OCI-LY7 (cell line): ENCODE measurements around the gene ARL4D. TPM values are rescaled to one million over a fixed set of nuclear protein-coding genes. Genes with fewer than 3 reads are reported as not detected.

ENCODE experiments used
- BruUV-seq: library from RNA; stranded (reverse); fragments of 400-500 nt; replicated peaks from 2 replicates; lab custom pipeline; 2021; lab: Mats Ljungman, UMichigan
- CTCF ChIA-PET: fragments of 300-600 bp; sonication (Branson Sonifier 250); formaldehyde crosslinking; loops from one replicate; lab custom pipeline; 2022; ENCODE audit warnings: antibody characterized with exemption; ENCODE audit not compliant: unreplicated experiment; lab: Charles Lee
- POLR2A ChIA-PET: fragments of 300-600 bp; sonication (Branson Sonifier 250); formaldehyde crosslinking; loops from one replicate; lab custom pipeline; 2022; ENCODE audit warnings: antibody characterized with exemption; lab: Charles Lee
- DNase-seq: peaks from one replicate; pipeline ENCODE4 v3.0.0-alpha.2; 2015; ENCODE audit warnings: low spot score
- H2AFZ ChIP-seq: fragments of 200-600 bp; sonication (generic), shearing (Covaris generic); 2 replicates; pipeline ENCODE4 v1.6.1; 2014; ENCODE audit warnings: mild to moderate bottlenecking, antibody characterized with exemption, low read length, moderate library complexity
- H3K27ac ChIP-seq: fragments of 200-600 bp; sonication (generic); 2 replicates; pipeline ENCODE4 v1.5.1; 2014; ENCODE audit warnings: mixed run types, low read depth, mild to moderate bottlenecking, moderate library complexity, low read length, inconsistent platforms; ENCODE audit not compliant: poor library complexity, severe bottlenecking
- H3K36me3 ChIP-seq: fragments of 200-600 bp; sonication (generic); 2 replicates; pipeline ENCODE4 v1.6.1; 2014; ENCODE audit warnings: mild to moderate bottlenecking, antibody characterized with exemption, low read length, moderate library complexity, mixed read lengths; ENCODE audit not compliant: insufficient read depth
- H3K4me1 ChIP-seq: fragments of 200-600 bp; sonication (generic); 2 replicates; pipeline ENCODE4 v1.5.1; 2014; ENCODE audit warnings: mild to moderate bottlenecking, low read length; ENCODE audit not compliant: insufficient read depth, poor library complexity, severe bottlenecking
- H3K4me2 ChIP-seq: fragments of 200-600 bp; sonication (generic); 2 replicates; pipeline ENCODE4 v1.6.1; 2014; ENCODE audit warnings: mild to moderate bottlenecking, low read length
- H3K4me3 ChIP-seq: fragments of 200-600 bp; sonication (generic); 2 replicates; pipeline ENCODE4 v1.5.1; 2014; ENCODE audit warnings: mild to moderate bottlenecking, low read depth, low read length; ENCODE audit not compliant: poor library complexity, severe bottlenecking
- H3K79me2 ChIP-seq: fragments of 200-600 bp; sonication (generic); 2 replicates; pipeline ENCODE4 v1.6.1; 2016; ENCODE audit warnings: low read depth, mild to moderate bottlenecking, low read length, moderate library complexity, mixed read lengths; ENCODE audit not compliant: insufficient read depth
- H3K9me2 ChIP-seq: fragments of 200-600 bp; sonication (generic); 2 replicates; pipeline ENCODE4 v1.6.1; 2016; ENCODE audit warnings: mild to moderate bottlenecking, low read length, mixed read lengths; ENCODE audit not compliant: insufficient read depth
- H3K9me3 ChIP-seq: fragments of 200-600 bp; sonication (generic); 2 replicates; pipeline ENCODE4 v1.6.1; 2014; ENCODE audit warnings: mild to moderate bottlenecking, mixed run types, low read length, mixed read lengths
- H4K20me1 ChIP-seq: fragments of 200-600 bp; sonication (generic); 2 replicates; pipeline ENCODE4 v1.6.1; 2014; ENCODE audit warnings: mild to moderate bottlenecking, antibody characterized with exemption, low read length, moderate library complexity, mixed read lengths; ENCODE audit not compliant: insufficient read depth
- CTCF ChIP-seq: fragments of 200-600 bp; sonication (generic); conservative IDR thresholded peaks from 2 replicates; pipeline ENCODE4 v1.5.1; 2014; ENCODE audit warnings: mild to moderate bottlenecking, antibody characterized with exemption, low read length, moderate library complexity, mixed read lengths
- EZH2phosphoT487 ChIP-seq: fragments of 200-600 bp; sonication (generic); IDR thresholded peaks from 2 replicates; pipeline ENCODE4 v1.6.1; 2018; ENCODE audit warnings: low read depth, borderline replicate concordance, mild to moderate bottlenecking, mixed run types, antibody characterized with exemption, low read length, moderate library complexity, mixed read lengths
- intact Hi-C: fragments of 100-400 bp; cut with micrococcal nuclease; formaldehyde crosslinking; loops from one replicate; pipeline ENCODE4 v1.10.0; 2022; ENCODE audit not compliant: unreplicated experiment
- total RNA-seq, 2 experiments: library from RNA; depleted of rRNA in 1 of 2; stranded (reverse); fragments of >200 nt in 1 of 2; shearing (Covaris generic) in 1 of 2; gene quantifications; 2 replicates each; pipeline ENCODE4 v1.2.3, GENCODE V29; 2014 to 2022

Gene ARL4D
- total RNA-seq, 2 experiments from 2014 or later = 0.72 to 1.4 TPM

GRCh38 chr17:43443381-43443780 lies 44.6 kb downstream of the ARL4D start:
- no peaks in the 10 kb centered on the region for H3K36me3 ChIP-seq
- no peak for DNase-seq
- ChIA-PET POLR2A (interaction anchor here (1.0 kb wide), 1 partner anchor 10 kb away, joined by 4 read pairs; no protein-coding TSS in a partner anchor), CTCF (no interaction called here)
- no peaks in the 10 kb centered on the region for H3K79me2 ChIP-seq
- no peak overlapping the region for H3K27ac ChIP-seq
- no peak overlapping the region for H2AFZ ChIP-seq
- H3K4me2 ChIP-seq = no peak overlapping the region
- BruUV-seq = no TSS peak
- H3K4me3 ChIP-seq = no peak overlapping the region
- TF ChIP-seq EZH2phosphoT487 (no peak), CTCF (no peak)
- no peaks in the 10 kb centered on the region for H3K9me3 ChIP-seq
- intact Hi-C loops = no loop called here
- no peaks in the 10 kb centered on the region for H3K4me1 ChIP-seq
- no peaks in the 10 kb centered on the region for H3K9me2 ChIP-seq
- H4K20me1 ChIP-seq = no peaks in the 10 kb centered on the region

- ChIA-PET CTCF (no interaction called here), POLR2A (no interaction called here)
- no peak for DNase-seq
- BruUV-seq = no TSS peak
- Histone ChIP-seq H3K4me2 (no peak overlapping the region), H2AFZ (no peak overlapping the region), H3K36me3 (no peaks in the 10 kb centered on the region), H3K79me2 (no peaks in the 10 kb centered on the region), H3K4me1 (no peaks in the 10 kb centered on the region), H3K9me2 (no peaks in the 10 kb centered on the region), H3K4me3 (no peak overlapping the region), H3K27ac (no peak overlapping the region), H3K9me3 (no peaks in the 10 kb centered on the region), H4K20me1 (no peaks in the 10 kb centered on the region)
- no peak for TF ChIP-seq EZH2phosphoT487
- TF ChIP-seq CTCF = no peak
- intact Hi-C loops = no loop called here
Measured at GRCh38 chr17:43444223-43445008, 45.6 kb downstream of the ARL4D start.

- TF ChIP-seq CTCF (no peak), EZH2phosphoT487 (no peak)
- H3K36me3 ChIP-seq = no peaks in the 10 kb centered on the region
- no TSS peak for BruUV-seq
- no peak overlapping the region for H3K4me3 ChIP-seq
- POLR2A ChIA-PET = no interaction called here
- DNase-seq = no peak
- no peak overlapping the region for H2AFZ ChIP-seq
- no peaks in the 10 kb centered on the region for H3K79me2 ChIP-seq
- intact Hi-C loops = no loop called here
- no peak overlapping the region for H3K4me2 ChIP-seq
- no peaks in the 10 kb centered on the region for H3K9me2 ChIP-seq
- no peaks in the 10 kb centered on the region for H3K4me1 ChIP-seq
- CTCF ChIA-PET = no interaction called here
- no peaks in the 10 kb centered on the region for H4K20me1 ChIP-seq
- no peak overlapping the region for H3K27ac ChIP-seq
- H3K9me3 ChIP-seq = no peaks in the 10 kb centered on the region
Measured at GRCh38 chr17:43445009-43445589, 46.3 kb downstream of the ARL4D start.
